GM21528 (cell line): ENCODE results near the gene PTPRG.

Experiments used
- ATAC-seq: cut with Tn5 transposase; IDR thresholded peaks from one replicate; pipeline ENCODE4 v1.9.1; 2021; ENCODE audit warnings: mild to moderate bottlenecking, moderate library complexity; ENCODE audit not compliant: unreplicated experiment, low FRiP score

Gene PTPRG

GRCh38 chr3:61562042-61562720 lies 810 bp downstream of the PTPRG start:
- ATAC-seq, result no peak

- ATAC-seq, result no peak
Observed at GRCh38 chr3:61562721-61563312, 1.4 kb downstream of the PTPRG start.

- no peak for ATAC-seq
Observed at GRCh38 chr3:61563313-61564271, 2.2 kb downstream of the PTPRG start.

- ATAC-seq, result no peak
Observed at GRCh38 chr3:61564395-61565059, 3.2 kb downstream of the PTPRG start.

GRCh38 chr3:61565569-61565968 lies 4.2 kb downstream of the PTPRG start:
- no peak for ATAC-seq

GRCh38 chr3:61568127-61568526 lies 6.8 kb downstream of the PTPRG start:
- no peak for ATAC-seq

GRCh38 chr3:61569856-61570580 lies 8.6 kb downstream of the PTPRG start:
- no peak for ATAC-seq

- no peak for ATAC-seq
Observed at GRCh38 chr3:61570813-61571212, 9.4 kb downstream of the PTPRG start.

- ATAC-seq, result no peak
Observed at GRCh38 chr3:61571516-61572336, 10.4 kb downstream of the PTPRG start.

- no peak for ATAC-seq
Observed at GRCh38 chr3:61572879-61573278, 11.5 kb downstream of the PTPRG start.

GRCh38 chr3:61573441-61573840 lies 12.1 kb downstream of the PTPRG start:
- no peak for ATAC-seq

GRCh38 chr3:61574854-61575253 lies 13.5 kb downstream of the PTPRG start:
- no peak for ATAC-seq

- ATAC-seq, result no peak
Observed at GRCh38 chr3:61575893-61576292, 14.5 kb downstream of the PTPRG start.

GRCh38 chr3:61577760-61578159 lies 16.4 kb downstream of the PTPRG start:
- no peak for ATAC-seq

GRCh38 chr3:61578667-61579367 lies 17.4 kb downstream of the PTPRG start:
- no peak for ATAC-seq

GRCh38 chr3:61579685-61580084 lies 18.3 kb downstream of the PTPRG start:
- ATAC-seq, result no peak

GRCh38 chr3:61580982-61581643 lies 19.7 kb downstream of the PTPRG start:
- ATAC-seq, result no peak

GRCh38 chr3:61582287-61582686 lies 20.9 kb downstream of the PTPRG start:
- ATAC-seq, result no peak
